Vagina (tissue), 2 donors: ENCODE data around the gene LHB.

Experiments
- CTCF ChIP-seq, 3 experiments: fragments of 450-650 bp in 2 of 3; fragments of 200-600 bp in 1 of 3; sonication (generic) in 1 of 3; IDR thresholded peaks; one replicate each; pipeline ENCODE4 v1.5.1; 2017 to 2019; ENCODE audit warnings: antibody characterized with exemption in 3 of 3, mild to moderate bottlenecking in 2 of 3, moderate library complexity in 2 of 3
- POLR2A ChIP-seq, 2 donors: fragments of 450-650 bp; IDR thresholded peaks; one replicate each; pipeline ENCODE4 v1.6.1; 2017; ENCODE audit warnings: antibody characterized with exemption in 2 of 2, mild to moderate bottlenecking in 2 of 2, moderate library complexity in 2 of 2
- POLR2AphosphoS5 ChIP-seq, 2 donors: sonication (generic); formaldehyde crosslinking; IDR thresholded peaks; one replicate each; pipeline ENCODE4 v1.9.0; 2017; ENCODE audit warnings: antibody characterized with exemption in 2 of 2, mild to moderate bottlenecking in 2 of 2, low read depth in 1 of 2; ENCODE audit not compliant: insufficient read depth in 1 of 2

GRCh38 chr19:49004964-49005614 is 11.8 kb downstream of the LHB start:
- no peak for TF ChIP-seq POLR2A (IDR thresholded peaks at IDR 0.05)
- no peak for TF ChIP-seq CTCF (IDR thresholded peaks at IDR 0.05)
- TF ChIP-seq POLR2AphosphoS5 (IDR thresholded peaks at IDR 0.05; ENCODE audit: insufficient read depth in 1 of 2, low read depth in 1 of 2) = no peak
